ENCODE results near the gene VKORC1.

The VKORC1 gene

DNA sequence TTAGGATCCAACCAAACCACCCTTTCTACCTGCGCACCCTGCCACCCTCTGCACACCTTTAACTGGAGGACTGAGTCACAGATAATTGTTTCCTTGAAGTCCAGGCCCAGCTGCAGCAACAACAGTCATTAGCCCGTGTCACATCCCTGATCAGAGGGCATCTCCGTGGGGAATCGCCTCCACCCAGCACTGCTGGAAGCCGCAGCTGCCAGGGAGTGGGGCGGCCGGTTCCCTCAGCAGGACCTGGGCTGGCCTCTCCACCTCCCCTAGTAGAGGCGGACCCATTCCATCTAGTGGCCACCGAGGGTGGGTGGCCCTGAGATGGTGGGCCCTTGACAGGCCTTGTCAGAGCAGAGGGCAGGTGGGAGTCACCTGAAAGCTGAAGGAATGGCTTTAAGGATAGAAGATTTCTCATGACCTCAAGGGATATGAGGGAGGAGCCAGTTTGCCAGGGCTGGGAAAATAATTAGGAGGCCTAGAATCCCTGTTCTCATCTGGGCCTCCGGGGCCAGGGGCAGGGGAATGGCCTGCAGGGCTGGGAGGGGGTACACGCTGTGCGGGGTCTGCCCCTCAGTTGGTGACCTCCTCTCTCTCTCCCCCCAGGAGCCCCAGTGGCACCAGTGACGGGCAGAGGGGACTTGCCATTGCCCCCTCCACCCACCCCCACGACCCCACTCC is 12.1 kb downstream of the VKORC1 start:
- DNase-seq (ENCODE audit: low read depth) = no peak

DNA sequence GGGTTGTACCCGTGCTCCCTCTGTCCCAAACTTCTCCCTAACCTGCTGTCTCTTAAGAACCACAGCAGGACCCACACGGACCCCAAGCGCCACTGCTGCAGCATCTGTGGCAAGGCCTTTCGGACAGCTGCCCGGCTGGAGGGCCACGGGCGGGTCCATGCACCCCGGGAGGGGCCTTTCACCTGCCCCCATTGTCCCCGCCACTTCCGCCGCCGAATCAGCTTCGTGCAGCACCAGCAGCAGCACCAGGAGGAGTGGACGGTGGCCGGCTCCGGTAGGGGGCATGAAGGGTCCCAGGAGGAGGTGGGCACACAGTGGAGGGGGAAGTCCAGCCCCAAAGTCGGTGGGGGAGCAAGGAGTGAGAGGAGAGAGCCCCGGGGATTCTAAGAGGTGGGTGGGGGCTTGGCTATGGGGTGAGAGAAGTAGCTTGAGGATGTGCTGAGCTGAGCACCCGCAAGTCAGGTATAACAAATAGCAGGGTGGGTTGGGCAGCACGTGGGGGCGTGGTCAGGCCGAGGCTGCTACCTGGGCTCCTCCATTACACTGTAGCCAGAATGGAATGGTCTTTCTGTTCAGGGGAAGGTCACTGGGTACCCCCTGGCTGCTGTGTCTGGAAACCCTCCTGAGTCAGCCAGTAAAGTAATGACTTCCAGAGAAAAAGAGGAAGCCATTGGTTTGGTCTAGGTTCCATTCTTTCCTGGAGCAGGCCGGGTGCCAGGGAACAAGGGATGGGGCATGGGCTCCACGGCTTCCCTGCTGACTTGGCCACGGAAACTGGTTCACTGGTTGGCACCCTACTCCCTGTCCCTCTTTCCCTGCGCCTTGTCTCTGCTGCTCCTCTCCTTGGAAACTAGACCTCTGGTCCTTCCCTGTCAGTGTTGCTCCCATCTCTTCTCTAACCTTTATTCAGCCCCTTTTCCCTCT is 12.9 kb downstream of the VKORC1 start:
- DNase-seq (ENCODE audit: low read depth) = no peak

DNA sequence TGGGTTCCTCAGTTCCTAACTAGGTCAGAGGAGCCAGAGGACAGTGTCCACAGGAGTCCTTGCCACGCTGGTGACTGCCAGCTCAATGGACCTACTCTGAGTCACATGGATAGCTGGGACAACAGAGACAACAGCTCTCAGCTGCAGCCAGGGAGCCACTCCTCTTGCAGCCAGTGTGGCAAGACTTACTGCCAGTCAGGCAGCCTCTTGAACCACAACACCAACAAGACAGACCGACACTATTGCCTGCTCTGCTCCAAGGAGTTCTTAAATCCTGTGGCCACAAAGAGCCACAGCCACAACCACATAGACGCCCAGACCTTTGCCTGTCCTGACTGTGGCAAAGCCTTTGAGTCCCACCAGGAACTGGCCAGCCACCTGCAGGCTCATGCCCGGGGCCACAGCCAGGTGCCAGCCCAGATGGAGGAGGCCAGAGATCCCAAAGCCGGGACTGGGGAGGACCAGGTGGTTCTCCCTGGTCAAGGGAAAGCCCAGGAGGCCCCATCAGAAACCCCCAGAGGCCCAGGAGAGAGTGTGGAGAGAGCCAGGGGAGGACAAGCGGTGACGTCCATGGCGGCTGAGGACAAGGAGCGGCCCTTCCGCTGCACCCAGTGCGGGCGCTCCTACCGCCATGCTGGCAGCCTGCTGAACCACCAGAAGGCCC is 13.7 kb downstream of the VKORC1 start:
- no peak for DNase-seq (ENCODE audit: low read depth)

DNA sequence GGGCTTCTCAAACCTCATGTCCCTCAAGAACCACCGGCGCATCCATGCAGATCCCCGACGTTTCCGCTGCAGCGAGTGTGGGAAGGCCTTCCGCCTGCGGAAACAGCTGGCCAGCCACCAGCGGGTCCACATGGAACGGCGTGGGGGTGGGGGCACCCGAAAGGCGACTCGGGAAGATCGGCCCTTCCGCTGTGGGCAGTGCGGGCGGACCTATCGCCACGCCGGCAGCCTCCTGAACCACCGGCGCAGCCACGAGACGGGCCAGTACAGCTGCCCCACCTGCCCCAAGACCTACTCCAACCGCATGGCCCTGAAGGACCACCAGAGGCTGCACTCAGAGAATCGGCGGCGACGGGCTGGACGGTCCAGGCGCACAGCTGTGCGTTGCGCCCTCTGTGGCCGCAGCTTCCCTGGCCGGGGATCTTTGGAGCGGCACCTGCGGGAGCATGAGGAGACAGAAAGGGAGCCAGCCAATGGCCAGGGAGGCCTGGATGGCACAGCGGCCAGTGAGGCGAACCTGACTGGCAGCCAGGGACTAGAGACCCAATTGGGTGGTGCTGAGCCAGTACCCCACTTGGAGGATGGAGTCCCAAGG is 14.5 kb downstream of the VKORC1 start:
- DNase-seq (ENCODE audit: low read depth) = no peak

DNA sequence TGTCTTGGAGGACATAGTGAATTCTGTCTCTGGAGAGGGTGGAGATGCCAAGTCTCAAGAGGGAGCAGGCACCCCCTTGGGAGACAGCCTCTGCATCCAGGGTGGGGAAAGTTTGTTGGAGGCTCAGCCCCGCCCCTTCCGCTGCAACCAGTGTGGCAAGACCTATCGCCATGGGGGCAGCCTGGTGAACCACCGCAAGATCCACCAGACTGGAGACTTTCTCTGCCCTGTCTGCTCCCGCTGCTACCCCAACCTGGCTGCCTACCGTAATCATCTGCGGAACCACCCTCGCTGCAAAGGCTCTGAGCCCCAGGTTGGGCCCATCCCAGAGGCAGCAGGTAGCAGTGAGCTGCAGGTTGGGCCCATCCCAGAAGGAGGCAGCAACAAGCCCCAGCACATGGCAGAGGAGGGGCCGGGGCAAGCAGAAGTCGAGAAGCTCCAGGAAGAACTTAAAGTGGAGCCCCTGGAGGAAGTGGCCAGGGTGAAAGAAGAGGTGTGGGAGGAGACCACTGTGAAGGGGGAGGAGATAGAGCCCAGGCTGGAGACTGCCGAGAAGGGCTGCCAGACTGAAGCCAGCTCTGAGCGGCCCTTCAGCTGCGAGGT is 15.2 kb downstream of the VKORC1 start:
- no peak for DNase-seq (ENCODE audit: low read depth)

DNA sequence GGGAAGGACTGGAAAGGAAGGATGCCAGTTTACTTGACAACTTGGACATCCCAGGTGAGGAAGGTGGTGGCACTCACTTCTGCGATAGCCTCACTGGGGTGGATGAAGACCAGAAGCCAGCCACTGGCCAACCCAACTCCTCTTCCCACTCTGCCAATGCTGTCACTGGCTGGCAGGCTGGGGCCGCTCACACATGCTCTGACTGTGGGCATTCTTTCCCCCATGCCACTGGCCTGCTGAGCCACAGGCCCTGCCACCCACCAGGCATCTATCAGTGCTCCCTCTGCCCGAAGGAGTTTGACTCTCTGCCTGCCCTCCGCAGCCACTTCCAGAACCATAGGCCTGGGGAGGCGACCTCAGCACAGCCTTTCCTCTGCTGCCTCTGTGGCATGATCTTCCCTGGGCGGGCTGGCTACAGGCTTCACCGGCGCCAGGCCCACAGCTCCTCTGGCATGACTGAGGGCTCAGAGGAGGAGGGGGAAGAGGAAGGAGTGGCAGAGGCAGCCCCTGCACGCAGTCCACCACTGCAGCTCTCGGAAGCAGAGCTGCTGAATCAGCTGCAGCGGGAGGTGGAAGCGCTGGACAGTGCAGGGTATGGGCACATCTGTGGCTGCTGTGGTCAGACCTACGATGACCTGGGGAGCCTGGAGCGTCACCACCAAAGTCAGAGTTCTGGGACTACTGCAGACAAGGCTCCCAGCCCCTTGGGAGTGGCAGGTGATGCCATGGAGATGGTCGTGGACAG is 15.8 kb downstream of the VKORC1 start:
- DNase-seq (ENCODE audit: low read depth) = no peak

DNA sequence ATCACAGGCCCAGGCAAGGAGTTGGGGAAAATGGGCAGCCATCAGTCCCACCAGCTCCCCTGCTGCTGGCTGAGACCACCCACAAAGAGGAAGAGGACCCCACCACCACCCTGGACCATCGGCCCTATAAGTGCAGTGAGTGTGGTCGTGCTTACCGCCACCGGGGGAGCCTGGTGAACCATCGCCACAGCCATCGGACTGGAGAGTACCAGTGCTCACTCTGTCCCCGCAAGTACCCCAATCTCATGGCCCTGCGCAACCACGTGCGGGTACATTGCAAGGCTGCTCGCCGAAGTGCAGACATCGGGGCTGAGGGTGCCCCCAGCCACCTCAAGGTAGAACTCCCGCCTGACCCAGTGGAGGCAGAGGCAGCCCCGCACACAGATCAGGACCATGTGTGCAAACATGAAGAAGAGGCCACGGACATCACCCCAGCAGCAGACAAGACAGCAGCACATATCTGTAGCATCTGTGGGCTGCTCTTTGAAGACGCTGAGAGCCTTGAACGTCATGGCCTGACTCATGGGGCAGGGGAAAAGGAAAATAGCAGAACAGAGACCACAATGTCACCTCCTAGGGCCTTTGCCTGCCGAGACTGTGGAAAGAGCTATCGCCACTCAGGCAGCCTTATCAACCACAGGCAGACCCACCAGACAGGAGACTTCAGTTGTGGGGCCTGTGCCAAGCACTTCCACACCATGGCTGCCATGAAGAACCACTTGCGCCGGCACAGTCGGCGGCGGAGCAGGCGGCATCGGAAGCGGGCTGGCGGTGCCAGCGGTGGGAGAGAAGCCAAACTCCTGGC is 16.8 kb downstream of the VKORC1 start:
- no peak for DNase-seq (ENCODE audit: low read depth)

DNA sequence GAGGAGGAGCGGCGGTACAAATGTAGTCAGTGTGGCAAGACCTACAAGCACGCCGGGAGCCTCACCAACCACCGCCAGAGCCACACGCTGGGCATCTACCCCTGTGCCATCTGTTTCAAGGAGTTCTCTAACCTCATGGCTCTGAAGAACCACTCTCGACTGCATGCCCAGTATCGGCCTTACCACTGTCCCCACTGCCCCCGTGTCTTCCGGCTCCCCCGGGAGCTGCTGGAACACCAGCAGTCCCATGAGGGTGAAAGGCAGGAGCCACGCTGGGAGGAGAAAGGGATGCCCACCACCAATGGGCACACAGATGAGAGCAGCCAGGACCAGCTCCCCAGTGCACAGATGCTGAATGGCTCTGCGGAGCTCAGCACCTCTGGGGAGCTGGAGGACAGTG is 17.6 kb downstream of the VKORC1 start:
- no peak for DNase-seq (ENCODE audit: low read depth)

DNA sequence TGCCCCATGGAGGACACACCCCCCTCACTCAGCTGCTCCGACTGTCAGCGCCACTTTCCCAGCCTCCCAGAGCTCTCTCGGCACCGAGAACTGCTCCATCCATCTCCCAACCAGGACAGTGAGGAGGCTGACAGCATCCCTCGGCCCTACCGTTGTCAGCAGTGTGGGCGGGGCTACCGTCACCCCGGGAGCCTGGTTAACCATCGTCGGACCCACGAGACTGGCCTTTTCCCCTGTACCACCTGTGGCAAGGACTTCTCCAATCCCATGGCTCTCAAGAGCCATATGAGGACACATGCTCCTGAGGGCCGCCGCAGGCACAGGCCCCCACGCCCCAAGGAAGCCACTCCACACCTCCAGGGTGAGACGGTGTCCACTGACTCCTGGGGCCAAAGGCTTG is 18.3 kb downstream of the VKORC1 start:
- DNase-seq (ENCODE audit: low read depth) = no peak

DNA sequence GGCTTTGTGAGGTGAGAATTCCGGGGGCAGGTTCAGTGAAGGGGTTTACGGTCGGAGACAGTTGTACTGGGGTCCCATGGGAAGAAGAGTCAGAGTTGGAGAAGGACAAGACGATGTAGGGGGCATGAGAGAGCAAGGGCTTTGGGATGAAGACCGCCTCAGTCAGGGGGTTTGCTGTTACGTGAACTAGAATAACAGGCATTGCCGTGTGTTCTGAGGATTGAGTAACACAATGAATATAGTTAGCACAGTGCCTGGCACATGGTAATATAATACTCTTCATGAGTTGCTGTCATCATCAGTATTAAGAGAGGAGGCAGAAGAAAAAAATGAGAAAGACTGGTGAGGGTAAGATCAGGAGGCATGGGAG is 19.8 kb downstream of the VKORC1 start:
- DNase-seq (ENCODE audit: low read depth) = no peak

DNA sequence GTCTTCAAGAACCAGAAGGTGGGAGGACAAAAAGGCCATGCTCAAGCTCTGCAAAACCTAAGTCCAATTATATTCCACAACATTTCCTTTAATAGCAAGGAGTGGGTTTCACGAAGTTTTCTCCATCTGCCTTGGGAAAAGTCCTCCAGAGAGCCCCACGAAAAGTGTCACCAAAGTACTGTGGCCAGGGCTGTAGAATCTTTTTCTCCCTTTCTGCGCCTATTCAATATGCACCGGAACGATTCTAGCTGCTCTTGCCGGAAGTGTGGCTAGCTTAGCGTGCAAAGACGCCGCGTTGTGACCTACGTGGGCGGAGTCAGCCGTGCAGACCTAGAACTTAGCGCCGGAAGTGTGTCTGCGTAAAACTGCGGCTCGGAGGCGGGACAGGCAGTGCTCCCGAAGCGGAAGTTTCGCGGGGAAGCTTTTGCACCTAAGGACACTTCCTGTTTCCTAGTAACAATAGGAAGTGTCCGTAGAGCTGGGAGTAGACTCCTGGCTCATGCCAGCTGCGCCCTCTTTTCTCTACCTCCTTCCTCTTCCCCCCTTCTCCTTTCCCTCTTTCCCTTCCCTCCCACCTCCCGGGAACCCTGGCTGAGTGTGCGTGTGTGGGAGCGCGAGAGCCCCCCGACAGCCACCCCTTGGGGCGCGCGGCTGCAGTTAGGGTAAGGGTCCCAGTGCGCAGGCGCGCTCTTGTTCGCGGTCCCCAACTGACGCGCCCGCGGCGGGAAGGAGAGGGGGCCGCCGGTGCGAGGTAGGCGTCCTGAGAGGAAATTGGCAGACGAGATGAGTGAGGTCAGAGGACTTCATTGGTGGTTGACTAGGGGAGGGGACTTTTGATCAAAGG is 20.4 kb downstream of the VKORC1 start, which contains the start of the genes ZNF646 and ZNF668:
TSS of gene ZNF646 (plus strand) at position 453 of the 844 bp plus-strand sequence. CDS start 1,903 bp downstream, outside the sequence.
TSS of gene ZNF668 (minus strand) at position 271 of the 844 bp plus-strand sequence. CDS start 9,781 bp downstream, outside the sequence.
- DNase-seq (ENCODE audit: low read depth) = peak; percentile 95

DNA sequence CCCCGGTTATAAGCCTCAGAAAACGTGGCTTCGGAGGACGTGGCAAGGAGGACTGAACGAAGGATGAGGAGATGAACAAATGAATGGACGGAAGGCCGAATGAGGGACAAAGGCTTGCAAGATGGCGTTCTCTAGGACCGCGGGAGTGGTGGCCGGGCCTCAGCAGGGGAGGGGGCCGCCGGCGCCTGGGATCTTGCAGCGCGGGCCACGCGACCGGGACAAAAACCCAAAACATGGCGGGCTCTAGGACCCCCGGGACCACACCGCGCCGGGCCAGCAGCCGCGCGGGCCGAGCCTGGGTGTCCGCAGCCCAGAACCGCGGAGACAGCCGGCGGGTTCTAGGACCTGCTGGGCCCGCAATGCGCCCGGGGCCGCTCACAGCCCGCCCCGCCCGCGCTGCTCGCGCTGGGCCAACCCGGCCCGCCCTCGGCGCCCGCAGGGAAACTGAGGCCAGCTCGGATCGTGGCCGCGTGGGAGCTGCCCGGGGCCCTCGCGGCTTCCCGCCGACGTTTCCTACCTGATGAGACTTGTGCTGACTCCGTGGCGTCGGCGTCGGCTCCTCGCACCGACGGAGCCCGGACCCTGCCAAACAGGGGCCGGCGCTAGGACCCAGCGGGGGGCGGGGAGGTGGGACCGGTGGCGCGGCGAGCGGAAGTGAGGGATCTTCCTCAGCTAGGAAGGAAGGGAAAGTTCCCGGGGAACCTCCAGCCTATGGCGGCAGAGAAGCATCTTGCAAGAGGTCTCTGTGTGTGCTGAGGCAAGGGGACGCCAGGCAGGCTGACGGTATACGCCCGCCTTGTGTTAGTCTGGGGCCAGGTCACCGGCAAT is 21.2 kb downstream of the VKORC1 start:
- DNase-seq (ENCODE audit: low read depth) = peak; percentile 77

DNA sequence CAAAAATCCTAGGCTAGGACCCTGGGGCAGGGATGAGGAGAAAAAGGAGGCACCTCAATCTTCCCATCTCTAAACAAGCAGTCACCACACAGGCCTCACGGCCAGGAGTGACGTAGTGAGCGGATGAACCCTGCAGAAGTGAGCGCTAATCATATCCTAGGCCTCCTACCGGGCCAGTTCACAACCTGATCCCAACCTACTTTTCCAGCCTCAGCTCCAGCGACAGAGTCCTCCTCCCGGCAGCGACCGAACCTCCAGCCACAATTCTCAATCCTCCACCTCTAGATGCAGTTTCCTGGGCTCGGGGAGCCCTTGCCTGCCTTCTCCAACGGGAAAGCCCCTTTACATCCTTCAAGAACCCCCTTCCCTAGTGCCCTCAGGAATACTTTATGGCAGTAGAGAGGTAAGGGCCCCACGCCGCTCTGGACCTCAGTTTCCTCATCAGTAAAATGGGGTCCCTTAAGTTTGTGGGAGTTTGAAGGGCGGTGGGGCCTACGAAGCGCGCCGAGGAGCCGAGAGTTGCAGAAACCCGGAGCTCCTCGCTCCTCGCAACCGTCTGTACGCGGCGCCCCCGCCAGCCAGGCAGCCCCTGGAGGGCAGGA is 22.0 kb downstream of the VKORC1 start:
- DNase-seq (ENCODE audit: low read depth) = no peak

DNA sequence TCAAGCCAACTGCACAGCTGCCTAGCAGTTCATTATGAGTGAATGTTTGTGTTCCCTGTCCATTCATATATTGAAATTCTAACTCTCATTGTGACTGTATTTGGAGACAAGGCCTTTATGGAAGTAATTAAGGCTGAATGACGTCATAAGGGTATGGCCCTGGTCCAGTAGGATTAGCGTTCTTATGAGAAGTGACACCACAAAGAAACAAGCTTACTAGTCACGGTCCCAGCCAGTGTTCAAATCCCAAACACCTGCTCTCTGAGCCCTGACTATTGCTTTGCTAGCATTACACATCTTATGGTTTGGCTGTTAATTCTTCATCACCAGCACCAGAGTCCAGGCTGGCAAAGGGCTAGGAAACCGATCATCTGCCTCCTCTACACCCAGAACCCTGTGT is 22.7 kb downstream of the VKORC1 start:
- no peak for DNase-seq (ENCODE audit: low read depth)

DNA sequence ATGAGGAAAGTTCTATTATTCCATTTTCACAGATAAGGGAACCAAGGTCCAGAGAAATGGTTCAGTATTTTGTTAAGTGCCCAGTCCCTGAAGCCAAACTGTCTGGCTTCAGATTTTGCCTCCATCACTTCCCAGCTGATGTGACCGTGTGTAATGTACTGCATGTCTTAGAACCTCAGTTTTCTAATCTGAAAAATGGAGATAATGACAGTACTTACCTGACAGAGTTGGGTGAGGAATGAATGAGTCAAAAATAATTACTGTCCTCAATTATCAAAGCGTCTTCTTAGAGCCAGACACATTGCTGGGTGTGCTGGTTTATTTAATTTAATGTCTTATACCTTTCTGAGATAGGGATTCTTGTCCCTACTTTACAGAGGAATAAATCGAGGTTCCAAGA is 27.3 kb downstream of the VKORC1 start:
- no peak for DNase-seq (ENCODE audit: low read depth)

DNA sequence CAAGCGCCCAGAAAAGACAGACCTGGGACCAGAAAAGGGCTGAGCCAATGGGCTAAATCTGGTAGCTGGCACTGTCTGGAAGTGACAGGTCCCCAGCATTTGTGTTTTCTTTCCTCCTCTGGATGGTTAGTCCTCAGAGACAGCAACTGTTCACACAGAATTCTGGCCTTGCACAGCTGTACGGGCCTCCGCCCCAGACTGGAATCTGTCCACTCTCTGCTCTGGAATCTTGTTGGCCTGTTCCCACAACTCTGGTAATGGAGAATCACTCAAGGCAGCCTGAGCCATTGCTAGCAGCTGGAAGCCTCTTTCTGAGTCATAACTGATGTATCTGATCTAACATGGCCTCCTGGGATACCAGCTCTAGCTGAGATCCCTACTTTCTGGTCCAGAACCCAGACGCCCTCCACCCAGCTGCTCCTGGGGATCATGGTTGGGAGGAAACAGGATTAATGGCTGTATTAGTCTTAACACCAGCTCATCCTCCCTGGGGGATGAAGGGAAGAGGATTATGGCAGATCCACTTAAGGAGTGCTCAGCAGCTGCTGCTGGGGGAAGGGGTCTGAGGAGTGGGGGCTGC is 29.6 kb downstream of the VKORC1 start:
- no peak for DNase-seq (ENCODE audit: low read depth)

DNA sequence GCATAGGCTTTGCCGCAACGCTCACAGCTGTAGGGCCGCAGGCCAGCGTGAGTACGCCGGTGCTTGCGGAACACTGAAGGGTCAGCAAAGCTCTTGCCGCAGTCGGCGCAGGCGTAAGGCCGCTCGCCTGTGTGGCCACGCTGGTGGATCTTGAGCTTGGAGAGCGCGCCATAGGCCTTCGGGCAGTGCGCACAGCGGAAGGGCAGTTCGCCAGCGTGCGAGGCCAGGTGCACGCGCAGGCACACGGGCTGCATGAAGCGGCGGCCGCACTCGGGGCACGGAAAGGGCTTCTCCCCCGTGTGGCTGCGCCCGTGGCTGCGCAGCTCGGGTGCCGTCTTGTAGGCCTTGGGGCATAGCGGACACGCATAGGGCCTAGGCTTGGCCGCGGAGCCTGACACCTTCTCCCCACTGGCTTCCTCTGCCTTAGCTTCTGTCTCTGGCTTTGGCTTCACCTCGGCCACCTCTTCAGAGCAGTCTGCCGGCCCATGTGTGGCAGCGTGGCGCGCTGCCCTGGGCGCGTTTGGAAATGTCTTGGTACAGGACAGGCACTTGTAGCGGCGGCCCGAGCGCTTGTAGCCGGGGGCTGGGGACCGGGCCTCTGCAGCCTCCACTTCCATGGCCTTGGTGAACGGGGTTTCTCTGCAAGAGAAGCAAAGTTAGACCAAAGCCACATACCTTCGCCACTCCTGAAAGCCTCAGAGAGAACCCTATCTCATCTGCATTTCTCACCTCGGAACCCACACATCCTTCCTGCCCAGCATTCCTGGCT is 30.6 kb downstream of the VKORC1 start:
- no peak for DNase-seq (ENCODE audit: low read depth)

Data from stimulated activated CD8-positive, alpha-beta memory T cell treated with anti-CD3 and anti-CD28 coated beads, Interleukin-15, amount 100 ng/mL, for 1 hour (primary cell).